GM18867 (cell line): ENCODE measurements around the gene MLEC.

ENCODE experiments used
- ATAC-seq: cut with Tn5 transposase; IDR thresholded peaks from one replicate; pipeline ENCODE4 v1.9.1; 2021; ENCODE audit warnings: mild to moderate bottlenecking, moderate library complexity; ENCODE audit not compliant: unreplicated experiment

The MLEC gene

DNA sequence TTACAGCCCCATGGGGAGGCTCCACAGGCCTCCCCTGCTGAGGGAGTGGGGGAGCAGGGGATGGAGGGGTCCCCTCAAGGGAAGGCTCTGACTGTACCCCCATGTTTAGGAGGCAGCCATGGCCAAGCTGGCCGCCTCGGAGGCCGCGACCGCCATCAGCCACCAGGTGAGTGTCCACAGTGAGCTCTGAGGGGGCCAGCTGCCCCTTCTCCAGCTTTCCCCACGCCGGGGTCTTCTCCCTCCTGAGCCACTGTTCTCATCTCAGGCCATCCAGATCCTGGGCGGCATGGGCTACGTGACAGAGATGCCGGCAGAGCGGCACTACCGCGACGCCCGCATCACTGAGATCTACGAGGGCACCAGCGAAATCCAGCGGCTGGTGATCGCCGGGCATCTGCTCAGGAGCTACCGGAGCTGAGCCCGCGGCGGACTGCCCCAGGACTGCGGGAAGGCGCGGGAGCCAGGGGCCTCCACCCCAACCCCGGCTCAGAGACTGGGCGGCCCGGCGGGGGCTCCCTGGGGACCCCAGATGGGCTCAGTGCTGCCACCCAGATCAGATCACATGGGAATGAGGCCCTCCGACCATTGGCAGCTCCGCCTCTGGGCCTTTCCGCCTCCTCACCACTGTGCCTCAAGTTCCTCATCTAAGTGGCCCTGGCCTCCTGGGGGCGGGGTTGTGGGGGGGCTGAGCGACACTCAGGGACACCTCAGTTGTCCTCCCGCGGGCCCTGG, 52.2 kb downstream of the MLEC start:
- no peak for ATAC-seq

DNA sequence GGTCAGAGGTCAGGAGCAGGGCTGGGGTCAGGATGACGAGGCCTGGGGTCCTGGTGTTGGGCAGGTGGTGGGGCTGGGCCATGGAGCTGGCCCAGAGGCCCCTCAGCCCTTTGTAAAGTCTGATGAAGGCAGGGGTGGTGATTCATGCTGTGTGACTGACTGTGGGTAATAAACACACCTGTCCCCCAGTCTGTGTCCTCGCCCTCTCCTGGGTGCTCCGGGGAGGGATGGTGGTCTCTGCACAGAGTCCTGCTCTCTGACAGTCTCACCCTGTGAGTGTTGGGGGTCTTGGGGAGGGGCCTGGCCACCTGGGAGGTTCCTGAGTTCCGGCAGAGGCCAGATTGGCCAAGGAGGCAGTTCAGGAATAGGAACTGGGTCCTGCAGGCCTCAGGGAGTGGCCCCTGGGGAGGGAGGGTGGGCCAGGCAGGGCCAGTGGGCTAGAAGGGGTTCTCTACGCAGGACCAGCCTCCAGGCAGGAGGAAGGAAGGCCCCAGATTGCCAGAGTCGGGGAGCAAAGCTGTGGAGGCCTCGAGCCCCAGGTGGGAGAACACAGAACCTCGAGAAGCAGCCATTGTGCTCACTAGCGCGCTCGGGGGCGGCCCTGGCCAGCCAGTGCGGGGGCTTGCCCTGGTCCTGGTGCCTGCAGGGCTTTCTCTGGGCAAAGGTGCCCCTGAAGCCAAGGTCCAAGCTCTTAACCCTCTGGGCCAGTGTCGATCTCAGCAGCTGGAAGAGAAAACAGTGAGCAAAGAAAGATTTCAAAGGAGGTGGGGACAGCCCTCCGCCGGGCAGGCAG, 53.1 kb downstream of the MLEC start:
- no peak for ATAC-seq

DNA sequence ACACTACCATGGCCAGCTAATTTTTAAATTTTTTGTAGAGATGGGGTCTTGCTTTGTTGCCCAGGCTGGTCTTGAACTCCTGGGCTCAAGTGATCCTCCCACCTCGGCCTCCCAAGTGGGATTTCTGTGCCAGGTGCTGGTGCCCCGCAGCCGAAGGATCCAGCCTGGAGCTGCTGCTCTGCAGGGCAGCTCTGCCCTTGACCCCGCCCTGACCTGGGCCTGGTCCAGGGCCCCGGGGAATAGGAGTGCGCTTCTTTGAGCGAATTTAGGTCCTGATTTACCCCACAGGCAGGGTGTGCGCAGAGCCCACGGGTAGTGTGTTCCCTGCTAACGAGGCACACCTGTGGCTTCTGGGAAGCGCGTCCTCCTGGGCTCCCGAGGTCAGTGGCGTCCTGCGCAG, 53.9 kb downstream of the MLEC start:
- ATAC-seq, result no peak

DNA sequence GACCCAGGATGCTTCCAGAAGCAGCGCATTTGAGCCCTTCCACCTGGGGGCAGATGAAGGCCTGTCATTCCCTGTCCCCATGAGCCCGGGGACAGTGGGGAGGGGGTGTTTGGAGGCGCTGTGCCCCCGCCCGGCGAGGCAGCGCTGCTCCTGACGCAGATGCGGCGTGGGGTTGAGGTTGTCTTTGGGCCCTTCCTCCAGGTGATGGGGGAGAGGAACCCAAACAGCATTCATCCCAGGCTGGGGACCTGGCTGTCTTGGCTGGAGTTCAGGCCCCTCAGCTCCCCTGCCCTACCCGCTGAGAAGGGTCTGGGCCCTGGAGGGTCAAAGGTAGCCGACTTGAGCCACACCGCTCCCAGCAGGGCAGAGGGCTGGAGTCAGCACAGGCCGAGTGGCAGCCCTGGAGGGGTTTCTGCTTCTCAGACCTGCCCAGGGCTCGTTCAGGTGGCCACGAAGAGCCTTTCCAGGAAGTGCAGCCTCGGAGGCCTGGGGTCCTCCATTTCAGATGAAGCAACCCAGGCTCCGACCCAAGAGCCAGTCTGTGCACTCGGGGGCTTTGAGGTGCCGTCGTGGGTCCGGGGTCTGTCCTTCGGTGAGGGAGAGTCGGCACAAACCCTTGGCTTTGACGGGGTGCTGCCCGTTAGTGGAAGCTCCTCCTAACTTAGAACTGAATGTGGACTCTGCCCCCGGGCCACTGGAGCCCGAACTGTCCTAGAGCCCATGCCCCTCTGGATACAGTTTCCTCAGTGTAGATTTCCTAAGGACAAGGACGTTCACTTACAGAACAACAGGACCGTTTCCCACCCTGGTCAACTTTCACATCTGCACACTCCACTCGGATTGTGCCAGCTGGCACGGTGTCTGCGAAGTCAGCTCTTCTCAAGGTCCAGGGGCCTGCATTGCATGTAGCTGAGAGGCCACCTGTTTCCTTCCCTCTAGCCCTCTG, 54.8 kb downstream of the MLEC start:
- no peak for ATAC-seq

DNA sequence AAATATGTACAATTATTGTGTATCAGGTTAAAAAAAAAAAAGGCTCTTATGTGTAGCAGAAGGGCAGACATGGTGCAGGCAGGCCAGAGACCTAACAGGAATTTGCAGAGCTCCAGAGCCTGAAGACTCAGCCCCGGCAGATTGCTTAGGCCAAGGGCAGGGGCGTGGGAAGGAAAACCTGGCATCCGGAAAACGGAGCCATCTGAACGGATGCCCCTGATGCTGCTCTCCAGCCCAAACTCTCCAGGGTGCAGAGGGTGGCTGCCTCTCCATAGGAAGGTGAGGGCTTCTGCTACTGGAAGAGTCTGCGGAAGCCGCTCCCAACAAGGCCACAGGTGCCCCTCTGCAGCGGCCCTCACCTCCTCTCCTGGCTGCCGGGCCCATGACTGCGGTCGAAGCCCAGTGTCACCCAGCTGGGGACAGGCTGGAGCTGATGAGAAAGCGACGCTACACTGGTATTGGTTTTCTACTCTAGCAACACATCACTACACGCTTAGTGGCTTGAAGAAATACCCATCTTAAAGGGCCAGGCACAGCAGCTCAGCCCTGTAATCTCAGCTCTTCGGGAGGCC, 58.1 kb downstream of the MLEC start:
- ATAC-seq, result no peak

DNA sequence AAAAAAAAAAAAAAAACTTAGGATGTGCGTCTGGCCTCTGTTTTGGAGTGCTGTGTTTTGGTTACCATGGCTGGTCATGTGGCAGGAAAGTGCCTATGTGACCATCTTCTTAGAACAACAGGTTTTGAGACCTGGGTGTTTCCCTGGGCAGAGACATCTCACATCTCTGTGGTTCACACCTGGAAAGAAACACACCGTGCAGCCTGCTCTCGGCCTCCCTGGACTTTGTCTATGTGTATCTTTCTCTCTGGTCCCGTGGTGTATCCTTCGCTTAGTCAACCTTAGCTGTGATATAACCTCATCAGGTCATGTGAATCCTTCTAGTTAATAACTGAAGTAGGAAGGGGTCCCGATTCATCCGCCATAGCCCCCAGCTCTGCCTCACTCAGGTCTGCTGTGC, 61.3 kb downstream of the MLEC start:
- ATAC-seq, result no peak

DNA sequence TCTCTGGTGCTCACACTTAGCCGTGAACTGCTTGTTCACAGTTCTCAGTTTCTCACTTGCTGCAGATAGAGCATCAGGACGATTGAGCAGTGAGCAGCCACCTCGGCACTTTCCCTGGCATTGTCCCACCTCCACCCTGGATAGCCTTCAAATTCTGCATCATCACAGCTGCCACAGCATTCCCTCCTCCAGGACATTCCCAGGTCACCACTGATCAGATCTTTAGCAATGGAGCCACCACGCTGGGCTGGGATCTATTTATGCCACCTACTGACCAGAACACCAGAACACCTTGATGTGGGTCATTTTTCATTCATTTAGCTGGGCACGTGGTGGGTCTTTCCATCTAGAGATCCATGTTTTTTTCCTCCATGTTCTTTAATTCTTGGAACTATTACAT, 62.3 kb downstream of the MLEC start:
- ATAC-seq, result no peak

DNA sequence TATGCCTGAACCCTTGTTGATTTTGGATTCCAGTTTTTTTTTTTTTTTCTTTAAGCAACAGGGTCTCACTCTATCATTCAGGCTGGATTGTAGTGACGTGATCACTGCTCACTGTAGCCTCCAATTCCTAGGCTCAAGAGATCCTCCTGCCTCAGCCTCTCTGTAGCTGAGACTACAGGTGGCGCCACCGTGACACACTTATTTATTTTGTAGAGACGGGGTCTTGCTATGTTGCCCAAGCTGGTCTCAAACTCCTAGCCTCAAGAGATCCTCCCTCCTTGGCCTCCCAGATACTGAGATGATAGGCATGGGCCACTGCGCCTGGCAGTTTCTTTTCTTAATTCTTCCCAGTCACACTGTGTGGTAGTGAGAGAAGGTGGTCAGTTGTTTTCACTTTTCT, 63.9 kb downstream of the MLEC start:
- no peak for ATAC-seq

DNA sequence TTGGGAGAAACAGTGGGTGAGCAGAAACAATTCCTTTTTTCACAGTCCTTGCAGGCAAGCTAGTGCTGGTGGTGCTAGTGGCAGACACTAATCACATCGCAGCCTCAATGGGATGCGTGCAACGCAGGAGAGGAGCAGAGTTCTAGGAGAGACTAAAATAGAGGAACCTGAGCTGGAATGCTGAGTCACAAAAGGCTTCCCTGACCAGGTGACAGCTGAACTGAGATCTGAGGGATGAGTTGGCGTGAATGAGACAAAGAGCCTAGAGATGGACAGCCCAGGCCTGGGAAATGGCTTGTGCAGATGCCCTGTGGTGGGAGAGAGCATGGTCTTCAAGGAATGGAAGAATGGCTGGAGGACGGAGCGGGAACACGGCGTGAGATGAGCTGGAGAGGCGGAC, 64.4 kb downstream of the MLEC start:
- no peak for ATAC-seq
